H1 (cell line): ENCODE results near the gene TMEM89. TPM values are rescaled to one million over a fixed set of nuclear protein-coding genes. Genes with fewer than 3 reads are reported as not detected.

ENCODE experiments used
- ASH2L ChIP-seq: fragments of 200-600, 300-600 bp; sonication (generic); IDR thresholded peaks from one replicate; pipeline ENCODE4 v1.7.1; 2017; ENCODE audit warnings: low read length
- BCL11A ChIP-seq, 2 experiments: IDR thresholded peaks; one replicate each; pipeline ENCODE4 v1.6.1; 2011; ENCODE audit warnings: low read depth in 2 of 2, low read length in 2 of 2, mild to moderate bottlenecking in 2 of 2
- CBX5 ChIP-seq: fragments of 300-800, 300-1000 bp; sonication (generic); IDR thresholded peaks from 2 replicates; pipeline ENCODE4 v1.7.1; 2016; ENCODE audit warnings: antibody characterized with exemption, low read length, low read depth
- CHD1 ChIP-seq: IDR thresholded peaks from 2 replicates; pipeline ENCODE4 v1.6.1; 2012; ENCODE audit warnings: low read depth, low read length, improper control_type of control experiment
- CREB1 ChIP-seq: IDR thresholded peaks from 2 replicates; pipeline ENCODE4 v1.6.1; 2012; ENCODE audit warnings: inconsistent platforms
- CTBP2 ChIP-seq: IDR thresholded peaks from 2 replicates; pipeline ENCODE4 v1.7.0; 2011; ENCODE audit warnings: borderline replicate concordance, mild to moderate bottlenecking, moderate library complexity, mixed read lengths, low read length; ENCODE audit not compliant: insufficient read depth, insufficient read length
- CTCF ChIP-seq, 3 experiments: IDR thresholded peaks; 1 replicate in 2 of 3; 2 replicates in 1 of 3; pipeline versions ENCODE4 v1.5.1 to v1.6.1; 2011; ENCODE audit warnings: low read length in 3 of 3, mild to moderate bottlenecking in 3 of 3, inconsistent platforms in 2 of 3, low read depth in 1 of 3, moderate library complexity in 1 of 3; ENCODE audit not compliant: insufficient read depth in 1 of 3; ENCODE audit errors: control extremely low read depth in 1 of 3
- EGR1 ChIP-seq: IDR thresholded peaks from 2 replicates; pipeline ENCODE4 v1.6.1; 2011; ENCODE audit warnings: low read depth, low read length, borderline replicate concordance
- GTF2F1 ChIP-seq: IDR thresholded peaks from 2 replicates; pipeline ENCODE4 v1.6.1; 2012; ENCODE audit warnings: low read depth, low read length, improper control_type of control experiment, borderline replicate concordance
- HDAC6 ChIP-seq: IDR thresholded peaks from one replicate; pipeline ENCODE4 v1.7.1; 2012; ENCODE audit warnings: low read depth, mild to moderate bottlenecking, inconsistent platforms, low read length, moderate library complexity
- JUN ChIP-seq: IDR thresholded peaks from 2 replicates; pipeline ENCODE4 v1.6.1; 2011; ENCODE audit warnings: low read depth, mild to moderate bottlenecking, improper control_type of control experiment, low read length
- KDM5A ChIP-seq: fragments of 200-600 bp; IDR thresholded peaks from 2 replicates; pipeline ENCODE4 v1.7.1; 2012; ENCODE audit warnings: mild to moderate bottlenecking, low read length, inconsistent platforms, mixed read lengths
- MAFK ChIP-seq: IDR thresholded peaks from 2 replicates; pipeline ENCODE4 v1.6.1; 2012; ENCODE audit warnings: low read depth, mild to moderate bottlenecking, improper control_type of control experiment, low read length
- PHF8 ChIP-seq: fragments of 200-600 bp; sonication (generic); conservative IDR thresholded peaks from 2 replicates; pipeline ENCODE4 v1.7.1; 2012; ENCODE audit warnings: low read depth, mild to moderate bottlenecking, inconsistent platforms, low read length, moderate library complexity
- POLR2AphosphoS5 ChIP-seq: IDR thresholded peaks from 2 replicates; pipeline ENCODE4 v1.6.1; 2011; ENCODE audit warnings: low read depth, low read length
- RNF2 ChIP-seq: fragments of 200-900, 300-1000 bp; sonication (generic); IDR thresholded peaks from 2 replicates; pipeline ENCODE4 v1.7.1; 2016; ENCODE audit warnings: borderline replicate concordance, low read depth, mild to moderate bottlenecking, antibody characterized with exemption, low read length; ENCODE audit not compliant: poor library complexity, severe bottlenecking; ENCODE audit errors: missing control alignments
- SAP30 ChIP-seq: fragments of 300-600 bp; sonication (generic); IDR thresholded peaks from 2 replicates; pipeline ENCODE4 v1.7.1; 2012; ENCODE audit warnings: low read length, moderate library complexity, mild to moderate bottlenecking, inconsistent platforms; ENCODE audit not compliant: insufficient read depth, insufficient replicate concordance
- SP4 ChIP-seq: IDR thresholded peaks from 2 replicates; pipeline ENCODE4 v1.6.1; 2012; ENCODE audit warnings: low read length, inconsistent platforms
- TAF7 ChIP-seq: optimal IDR thresholded peaks from 2 replicates; pipeline ENCODE3; 2011; ENCODE audit warnings: low read depth, mild to moderate bottlenecking, inconsistent platforms, low read length, moderate library complexity, borderline replicate concordance
- YY1 ChIP-seq: IDR thresholded peaks from 2 replicates; pipeline ENCODE4 v1.6.1; 2011; ENCODE audit warnings: low read depth, mild to moderate bottlenecking, low read length
- polyA plus RNA-seq, 7 experiments: library from polyadenylated mRNA; depleted of rRNA in 3 of 7; stranded (reverse) in 5 of 7; unstranded in 2 of 7; fragments of >200 nt in 5 of 7; fragments of 200-250 nt in 2 of 7; gene quantifications; 1 replicate in 5 of 7; 2 replicates in 1 of 7; 4 replicates in 1 of 7; pipeline versions ENCODE4 v1.2.1 to v1.2.3, GENCODE V29; 2011 to 2013; ENCODE audit warnings: missing spikeins in 2 of 7, mixed read lengths in 2 of 7
- total RNA-seq: library from RNA; stranded (reverse); fragmentation: NEBNext Ultra II Directional; extraction: Animal tissue kit (Norgen Biotek cat#: 25700); gene quantifications from 2 replicates; pipeline ENCODE4 v1.2.1, GENCODE V29; 2021
- TF ChIP-seq, protein P1 (sequence below): IDR thresholded peaks from 2 replicates; pipeline ENCODE4 v1.6.1; 2012; ENCODE audit warnings: inconsistent platforms

The TMEM89 gene
- total and polyA plus RNA-seq, 2 of the 8 experiments (the other 6 are each of a cell fraction or from before 2014, with no cell fraction given): not detected

- TF ChIP-seq RNF2: no peak
- TF ChIP-seq BCL11A (IDR thresholded peaks at IDR 0.05; ENCODE audit: low read depth in 2 of 2, low read length in 2 of 2): no peak
- peak; percentile 89 for TF ChIP-seq KDM5A
- peak; percentile 64 to 74 (median 71) for TF ChIP-seq CTCF (IDR thresholded peaks at IDR 0.05; ENCODE audit: control extremely low read depth in 1 of 3, insufficient read depth in 1 of 3, low read depth in 1 of 3, low read length in 3 of 3)
- TF ChIP-seq SAP30: peak; percentile 23
- TF ChIP-seq CBX5: no peak
- no peak for TF ChIP-seq CHD1
- TF ChIP-seq EGR1: no peak
- no peak for TF ChIP-seq HDAC6
- peak; percentile 94 for TF ChIP-seq PHF8
- no peak for TF ChIP-seq CTBP2
- peak; percentile 79 for TF ChIP-seq TAF7
- no peak for TF ChIP-seq MAFK
- no peak for TF ChIP-seq GTF2F1
- TF ChIP-seq SP4: no peak
- TF ChIP-seq POLR2AphosphoS5: peak; percentile 91
- TF ChIP-seq, protein P1, sequence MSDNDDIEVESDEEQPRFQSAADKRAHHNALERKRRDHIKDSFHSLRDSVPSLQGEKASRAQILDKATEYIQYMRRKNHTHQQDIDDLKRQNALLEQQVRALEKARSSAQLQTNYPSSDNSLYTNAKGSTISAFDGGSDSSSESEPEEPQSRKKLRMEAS: peak; percentile 77
- TF ChIP-seq YY1: peak; percentile 96
- no peak for TF ChIP-seq JUN
- no peak for TF ChIP-seq CREB1
- peak; percentile 94 for TF ChIP-seq ASH2L
These were observed 12.2 kb downstream of the TMEM89 start, which contains the start of gene UQCRC1 (continued) for GRCh38 chr3:48609088-48610005.
